ENCODE data around the gene CCDC177. TPM values are rescaled to one million over a fixed set of nuclear protein-coding genes. Genes with fewer than 3 reads are reported as not detected.

Gene CCDC177
- polyA plus RNA-seq, 1 experiment: not detected

DNA sequence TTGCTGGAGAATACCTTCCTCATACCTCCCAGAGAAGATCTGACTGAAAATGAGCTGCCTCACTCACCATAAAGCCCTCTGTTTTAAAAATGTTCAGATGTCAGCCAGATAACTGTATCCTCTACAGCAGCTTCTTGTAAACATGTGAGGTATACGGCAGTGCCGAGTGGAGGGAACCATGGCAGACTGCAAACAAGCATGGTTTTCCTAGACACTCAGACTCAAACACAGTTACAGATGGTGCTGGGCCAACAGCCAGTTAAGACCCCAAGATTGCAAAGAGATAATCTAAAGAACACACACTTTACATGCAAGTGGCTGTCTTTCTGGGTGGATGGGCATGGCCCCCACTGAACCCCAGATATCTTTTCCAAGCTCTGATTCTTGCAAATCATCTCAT is 16.6 kb upstream of the CCDC177 start:
- ChIA-PET CTCF (interaction anchor here (1.6 kb wide), 2 partner anchors 12 to 135 kb away, joined by 6 read pairs; no protein-coding TSS in a partner anchor), POLR2A (no interaction called here)
- TF ChIP-seq, protein P1, sequence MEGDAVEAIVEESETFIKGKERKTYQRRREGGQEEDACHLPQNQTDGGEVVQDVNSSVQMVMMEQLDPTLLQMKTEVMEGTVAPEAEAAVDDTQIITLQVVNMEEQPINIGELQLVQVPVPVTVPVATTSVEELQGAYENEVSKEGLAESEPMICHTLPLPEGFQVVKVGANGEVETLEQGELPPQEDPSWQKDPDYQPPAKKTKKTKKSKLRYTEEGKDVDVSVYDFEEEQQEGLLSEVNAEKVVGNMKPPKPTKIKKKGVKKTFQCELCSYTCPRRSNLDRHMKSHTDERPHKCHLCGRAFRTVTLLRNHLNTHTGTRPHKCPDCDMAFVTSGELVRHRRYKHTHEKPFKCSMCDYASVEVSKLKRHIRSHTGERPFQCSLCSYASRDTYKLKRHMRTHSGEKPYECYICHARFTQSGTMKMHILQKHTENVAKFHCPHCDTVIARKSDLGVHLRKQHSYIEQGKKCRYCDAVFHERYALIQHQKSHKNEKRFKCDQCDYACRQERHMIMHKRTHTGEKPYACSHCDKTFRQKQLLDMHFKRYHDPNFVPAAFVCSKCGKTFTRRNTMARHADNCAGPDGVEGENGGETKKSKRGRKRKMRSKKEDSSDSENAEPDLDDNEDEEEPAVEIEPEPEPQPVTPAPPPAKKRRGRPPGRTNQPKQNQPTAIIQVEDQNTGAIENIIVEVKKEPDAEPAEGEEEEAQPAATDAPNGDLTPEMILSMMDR (IDR thresholded peaks at IDR 0.05; ENCODE audit: insufficient read depth, low read depth, low read length): no peak
- no peak for DNase-seq (ENCODE audit: low read depth)
- Histone ChIP-seq H3K27me3 (ENCODE audit: control insufficient read depth, insufficient read depth, low read length) (no peaks in the 10 kb centered on the region), H3K4me3 (ENCODE audit: low read depth, low read length) (no peak overlapping the region), H3K36me3 (ENCODE audit: control insufficient read depth, insufficient read depth, low read length) (no peaks in the 10 kb centered on the region)

DNA sequence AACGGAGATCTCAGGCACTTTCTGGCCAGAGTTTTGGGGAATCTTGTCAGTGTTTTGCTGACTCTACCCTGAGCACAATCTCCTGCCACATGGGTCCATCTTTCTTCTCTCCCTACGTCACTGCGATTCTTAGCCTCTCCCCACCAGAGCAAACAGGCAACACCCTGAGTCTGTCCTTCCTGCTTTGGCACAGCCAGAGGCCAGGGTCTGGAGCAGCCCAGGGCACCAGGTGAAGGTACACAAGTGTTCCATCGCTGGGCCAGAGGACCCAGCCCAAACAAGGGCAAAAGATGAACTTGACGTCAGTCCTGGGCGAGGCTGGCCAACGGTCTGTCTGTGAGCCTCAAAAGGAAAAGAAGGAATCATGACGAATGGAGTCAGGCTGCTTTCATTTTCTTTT is 12.7 kb upstream of the CCDC177 start:
- CTCF ChIA-PET: interaction anchor here (1.7 to 4.8 kb wide), 4 partner anchors 11 to 18 kb away, joined by 5 to 49 read pairs (median 24); partner anchors contain the start of gene CCDC177
- TF ChIP-seq, protein P1 (IDR thresholded peaks at IDR 0.05; ENCODE audit: insufficient read depth, low read depth, low read length): no peak
- Histone ChIP-seq H3K4me3 (ENCODE audit: low read depth, low read length) (no peak overlapping the region), H3K27me3 (ENCODE audit: control insufficient read depth, insufficient read depth, low read length) (no peaks in the 10 kb centered on the region), H3K36me3 (ENCODE audit: control insufficient read depth, insufficient read depth, low read length) (no peaks in the 10 kb centered on the region)
- no peak for DNase-seq (ENCODE audit: low read depth)
- POLR2A ChIA-PET: no interaction called here

DNA sequence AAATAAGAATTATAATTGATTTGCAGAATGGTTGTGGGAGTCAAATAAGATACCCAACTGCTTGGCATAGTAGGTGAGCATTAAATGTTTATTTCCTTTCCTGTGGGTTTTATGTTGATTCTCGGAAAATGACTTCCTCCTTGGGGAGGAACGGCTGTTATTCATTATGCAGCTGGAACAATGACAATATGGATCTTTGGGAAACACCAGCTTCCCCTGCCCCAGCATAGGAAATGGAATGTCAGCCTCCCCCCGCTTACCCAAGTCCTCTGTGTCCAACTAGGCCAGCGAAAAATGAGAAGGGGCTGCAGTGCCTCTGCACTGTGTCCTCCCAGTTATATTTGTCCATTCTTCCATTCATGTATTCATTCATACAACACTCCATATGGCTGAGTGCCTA is 11.7 kb upstream of the CCDC177 start:
- DNase-seq (ENCODE audit: low read depth): no peak
- CTCF ChIA-PET: interaction anchor here (1.9 to 5.2 kb wide), 8 partner anchors 7 to 144 kb away, joined by 6 to 54 read pairs (median 16); partner anchors contain the start of gene CCDC177

GRCh38 chr14:69584389-69584788 is 9.7 kb upstream of the CCDC177 start:
- POLR2A ChIA-PET: no interaction called here
- CTCF ChIA-PET: interaction anchor here (0.6 to 5.2 kb wide), 26 partner anchors 8 to 822 kb away, joined by 3 to 54 read pairs (median 4); partner anchors contain the start of genes CCDC177 and SRSF5
- TF ChIP-seq, protein P1 (IDR thresholded peaks at IDR 0.05; ENCODE audit: insufficient read depth, low read depth, low read length): no peak

More for the DNA sequence above, 11.7 kb upstream of the CCDC177 start:
- TF ChIP-seq, protein P1 (IDR thresholded peaks at IDR 0.05; ENCODE audit: insufficient read depth, low read depth, low read length): no peak
- Histone ChIP-seq H3K36me3 (ENCODE audit: control insufficient read depth, insufficient read depth, low read length) (no peaks in the 10 kb centered on the region), H3K27me3 (ENCODE audit: control insufficient read depth, insufficient read depth, low read length) (no peaks in the 10 kb centered on the region), H3K4me3 (ENCODE audit: low read depth, low read length) (no peak overlapping the region)
- POLR2A ChIA-PET: no interaction called here

DNA sequence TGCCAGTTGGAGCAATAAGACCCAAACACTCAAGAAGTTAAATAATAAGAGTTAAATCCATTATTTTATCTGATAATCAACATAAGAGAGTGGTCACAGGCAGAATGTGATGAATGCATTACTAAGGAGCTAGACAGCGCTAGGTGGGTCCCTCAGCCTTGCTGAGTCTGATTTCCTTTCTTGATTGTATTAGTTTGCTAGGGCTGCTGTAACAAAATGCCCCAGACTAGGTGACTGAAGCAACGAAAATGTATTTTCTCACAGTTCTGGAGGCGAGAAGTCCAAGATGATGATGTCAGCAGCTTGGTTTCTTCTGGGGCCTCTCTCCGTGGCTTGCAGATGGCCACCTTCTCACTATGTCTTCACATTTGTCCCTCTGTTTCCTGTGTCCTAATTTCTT is 8.2 kb upstream of the CCDC177 start:
- TF ChIP-seq, protein P1 (IDR thresholded peaks at IDR 0.05; ENCODE audit: insufficient read depth, low read depth, low read length): no peak
- H3K4me3 ChIP-seq (ENCODE audit: low read depth, low read length): no peak overlapping the region
- peaks cover 6% of the 10 kb centered on the region for H3K27me3 ChIP-seq (ENCODE audit: control insufficient read depth, insufficient read depth, low read length)
- DNase-seq (ENCODE audit: low read depth): no peak
- POLR2A ChIA-PET: no interaction called here
- CTCF ChIA-PET: interaction anchor here (0.6 to 5.2 kb wide), 6 partner anchors 10 to 756 kb away, joined by 3 to 54 read pairs (median 4); partner anchors contain the start of gene CCDC177
- no peaks in the 10 kb centered on the region for H3K36me3 ChIP-seq (ENCODE audit: control insufficient read depth, insufficient read depth, low read length)

More at GRCh38 chr14:69584389-69584788, 9.7 kb upstream of the CCDC177 start:
- no peak for DNase-seq (ENCODE audit: low read depth)
- Histone ChIP-seq H3K4me3 (ENCODE audit: low read depth, low read length) (no peak overlapping the region), H3K27me3 (ENCODE audit: control insufficient read depth, insufficient read depth, low read length) (no peaks in the 10 kb centered on the region; the same call in none of the 2 replicates), H3K36me3 (ENCODE audit: control insufficient read depth, insufficient read depth, low read length) (no peaks in the 10 kb centered on the region)
